ENCODE results near the gene DCAF6.

DNA sequence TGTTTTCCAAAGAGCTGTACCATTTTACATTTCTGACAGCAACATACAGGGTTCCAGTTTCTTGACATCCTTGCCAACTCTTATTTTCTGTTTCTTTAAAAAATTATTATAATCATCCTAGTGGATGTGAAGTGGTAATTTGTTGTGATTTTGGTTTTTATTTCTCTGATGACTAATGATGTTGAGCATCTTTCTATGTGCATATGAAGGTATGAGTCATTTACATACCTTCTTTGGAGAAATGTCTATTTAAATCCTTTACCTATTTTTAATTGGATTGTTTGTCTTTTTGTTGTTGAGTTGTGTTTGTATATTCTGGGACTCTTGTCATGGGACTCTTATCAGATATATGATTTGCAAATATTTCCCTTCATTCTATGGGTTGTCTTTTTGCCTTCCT lies 21.2 kb downstream of the DCAF6 start:
- TF ChIP-seq FOXP2 (optimal IDR thresholded peaks at IDR 0.05; ENCODE audit: control extremely low read depth, extremely low read length, insufficient read depth) = no peak
- TF ChIP-seq EZH2 (IDR thresholded peaks at IDR 0.05) = no peak

Measured in SK-N-MC (cell line).